DOHH2 (cell line): ENCODE data around the gene TMEM190.

Source experiments
- H3F3A ChIP-seq: fragments of 200-600 bp; sonication (generic), shearing (Covaris generic); 2 replicates; pipeline ENCODE4 v1.6.0; 2016; ENCODE audit warnings: antibody characterized with exemption, mild to moderate bottlenecking; ENCODE audit not compliant: control insufficient read depth, insufficient read depth
- H3K27ac ChIP-seq: fragments of 200-600 bp; sonication (generic); 2 replicates; pipeline ENCODE4 v1.5.1; 2014; ENCODE audit warnings: low read depth, mild to moderate bottlenecking, low read length, moderate library complexity
- H3K27me3 ChIP-seq: fragments of 200-600 bp; sonication (generic); 2 replicates; pipeline ENCODE4 v1.6.1; 2014; ENCODE audit warnings: mild to moderate bottlenecking, low read length, mixed read lengths; ENCODE audit not compliant: control insufficient read depth
- H3K36me3 ChIP-seq: fragments of 200-600 bp; sonication (generic); 2 replicates; pipeline ENCODE4 v1.6.1; 2014; ENCODE audit warnings: mild to moderate bottlenecking, low read length, moderate library complexity, mixed read lengths; ENCODE audit not compliant: control insufficient read depth
- H3K4me1 ChIP-seq: fragments of 200-600 bp; sonication (generic); 2 replicates; pipeline ENCODE4 v1.6.1; 2014; ENCODE audit warnings: mild to moderate bottlenecking, low read length, mixed read lengths; ENCODE audit not compliant: control insufficient read depth
- H3K4me2 ChIP-seq: fragments of 200-600 bp; sonication (generic); 2 replicates; pipeline ENCODE4 v1.6.0; 2014; ENCODE audit warnings: mild to moderate bottlenecking, low read length, moderate library complexity
- H3K4me3 ChIP-seq: fragments of 200-600 bp; sonication (generic); 2 replicates; pipeline ENCODE4 v1.5.1; 2014; ENCODE audit warnings: mild to moderate bottlenecking, low read length, mixed read lengths
- H3K79me2 ChIP-seq: fragments of 200-600 bp; sonication (generic); 2 replicates; pipeline ENCODE4 v1.6.1; 2014; ENCODE audit warnings: mild to moderate bottlenecking, low read length, mixed read lengths; ENCODE audit not compliant: control insufficient read depth
- H3K9me2 ChIP-seq: fragments of 200-600 bp; sonication (generic); replicated peaks from 2 replicates; pipeline ENCODE4 v1.6.1; 2014; ENCODE audit warnings: mild to moderate bottlenecking, low read length, mixed read lengths; ENCODE audit not compliant: control insufficient read depth
- H3K9me3 ChIP-seq: fragments of 200-600 bp; sonication (generic); 2 replicates; pipeline ENCODE4 v1.6.1; 2014; ENCODE audit warnings: antibody characterized with exemption, low read length, mixed read lengths; ENCODE audit not compliant: control insufficient read depth, insufficient read depth
- H4K20me1 ChIP-seq: fragments of 200-600 bp; sonication (generic); 2 replicates; pipeline ENCODE4 v1.6.0; 2014; ENCODE audit warnings: low read depth, mild to moderate bottlenecking, antibody characterized with exemption, low read length, moderate library complexity; ENCODE audit not compliant: control insufficient read depth, insufficient read depth
- EZH2phosphoT487 ChIP-seq: fragments of 200-600 bp; sonication (generic); IDR thresholded peaks from 2 replicates; pipeline ENCODE4 v1.6.1; 2017; ENCODE audit warnings: borderline replicate concordance, mild to moderate bottlenecking, antibody characterized with exemption, low read length, moderate library complexity, mixed read lengths
- TF ChIP-seq, protein P1 (sequence below): fragments of 200-600 bp; sonication (generic); IDR thresholded peaks from one replicate; pipeline ENCODE4 v1.5.1; 2014; ENCODE audit warnings: antibody characterized with exemption, mild to moderate bottlenecking, low read depth, low read length; ENCODE audit not compliant: poor library complexity, severe bottlenecking

TMEM190 gene

DNA sequence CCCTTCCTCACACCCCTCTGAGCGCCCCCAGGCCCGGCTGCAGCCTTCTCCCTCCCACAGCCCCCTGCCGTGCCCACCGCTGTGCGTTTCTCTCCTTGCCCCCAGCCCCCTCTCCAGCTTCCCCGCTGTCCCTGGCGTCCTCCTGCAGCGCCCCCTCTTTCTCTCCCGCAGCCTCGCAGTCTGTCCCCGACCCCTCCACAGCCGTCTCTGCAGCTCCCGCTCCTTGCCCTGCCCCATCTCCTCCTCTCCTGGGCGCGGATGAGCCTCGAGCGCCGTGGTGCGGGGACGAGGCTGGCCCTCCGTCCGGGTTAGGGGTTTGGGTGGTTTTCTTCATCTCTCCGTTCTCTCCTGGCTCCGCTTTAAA is 35.9 kb upstream of the TMEM190 start:
- Histone ChIP-seq H3K4me3 (peak overlapping the region; percentile 99), H3K9me3 (no peaks in the 10 kb centered on the region), H3K36me3 (peaks cover 16% of the 10 kb centered on the region), H3K79me2 (peaks cover 18% of the 10 kb centered on the region), H3K4me2 (peak overlapping the region; percentile 92), H3K9me2 (no peaks in the 10 kb centered on the region), H3K27me3 (peaks cover 7% of the 10 kb centered on the region), H3K27ac (peak overlapping the region; percentile 64), H3F3A (no peaks in the 10 kb centered on the region), H3K4me1 (peaks cover 23% of the 10 kb centered on the region), H4K20me1 (0 out of 2 replicates have a peak, but pooled peaks cover 3% of the 10 kb centered on the region)
- TF ChIP-seq EZH2phosphoT487: no peak
- TF ChIP-seq, protein P1, sequence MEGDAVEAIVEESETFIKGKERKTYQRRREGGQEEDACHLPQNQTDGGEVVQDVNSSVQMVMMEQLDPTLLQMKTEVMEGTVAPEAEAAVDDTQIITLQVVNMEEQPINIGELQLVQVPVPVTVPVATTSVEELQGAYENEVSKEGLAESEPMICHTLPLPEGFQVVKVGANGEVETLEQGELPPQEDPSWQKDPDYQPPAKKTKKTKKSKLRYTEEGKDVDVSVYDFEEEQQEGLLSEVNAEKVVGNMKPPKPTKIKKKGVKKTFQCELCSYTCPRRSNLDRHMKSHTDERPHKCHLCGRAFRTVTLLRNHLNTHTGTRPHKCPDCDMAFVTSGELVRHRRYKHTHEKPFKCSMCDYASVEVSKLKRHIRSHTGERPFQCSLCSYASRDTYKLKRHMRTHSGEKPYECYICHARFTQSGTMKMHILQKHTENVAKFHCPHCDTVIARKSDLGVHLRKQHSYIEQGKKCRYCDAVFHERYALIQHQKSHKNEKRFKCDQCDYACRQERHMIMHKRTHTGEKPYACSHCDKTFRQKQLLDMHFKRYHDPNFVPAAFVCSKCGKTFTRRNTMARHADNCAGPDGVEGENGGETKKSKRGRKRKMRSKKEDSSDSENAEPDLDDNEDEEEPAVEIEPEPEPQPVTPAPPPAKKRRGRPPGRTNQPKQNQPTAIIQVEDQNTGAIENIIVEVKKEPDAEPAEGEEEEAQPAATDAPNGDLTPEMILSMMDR: peak; percentile 76

DNA sequence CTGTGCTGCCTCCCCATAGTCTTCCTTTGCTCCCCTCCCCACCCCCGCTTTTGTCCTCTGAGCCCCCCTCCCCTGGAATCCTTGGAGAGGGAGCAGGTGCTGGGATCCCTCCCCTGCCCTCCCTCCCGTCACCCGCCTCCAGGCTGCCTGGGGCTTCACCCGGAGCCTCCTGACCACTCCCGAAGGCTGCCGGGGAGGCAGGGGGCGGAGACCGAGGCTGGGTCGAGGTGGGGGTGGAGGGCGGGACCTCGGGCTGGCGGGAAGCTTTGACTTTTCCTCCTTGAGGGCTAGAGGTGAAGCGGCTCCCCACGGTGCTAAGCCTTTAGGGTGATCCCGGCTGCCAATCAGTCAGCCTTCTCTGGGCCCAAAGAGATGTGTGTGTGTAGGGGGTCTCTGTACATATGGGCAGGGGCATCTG is 35.4 kb upstream of the TMEM190 start:
- H3K36me3 ChIP-seq: peaks cover 16% of the 10 kb centered on the region
- H4K20me1 ChIP-seq: 0 out of 2 replicates have a peak, but pooled peaks cover 3% of the 10 kb centered on the region
- H3K9me2 ChIP-seq: no peaks in the 10 kb centered on the region
- H3K4me2 ChIP-seq: peak overlapping the region; percentile 92
- no peaks in the 10 kb centered on the region for H3K9me3 ChIP-seq
- H3K27ac ChIP-seq: 0 out of 2 replicates have a peak overlapping the region, but pooled peaks have one; percentile 64
- peaks cover 7% of the 10 kb centered on the region for H3K27me3 ChIP-seq
- TF ChIP-seq, protein P1: no peak
- no peak for TF ChIP-seq EZH2phosphoT487
- H3K4me3 ChIP-seq: peak overlapping the region; percentile 99
- peaks cover 18% of the 10 kb centered on the region for H3K79me2 ChIP-seq
- H3F3A ChIP-seq: no peaks in the 10 kb centered on the region
- H3K4me1 ChIP-seq: peaks cover 23% of the 10 kb centered on the region

DNA sequence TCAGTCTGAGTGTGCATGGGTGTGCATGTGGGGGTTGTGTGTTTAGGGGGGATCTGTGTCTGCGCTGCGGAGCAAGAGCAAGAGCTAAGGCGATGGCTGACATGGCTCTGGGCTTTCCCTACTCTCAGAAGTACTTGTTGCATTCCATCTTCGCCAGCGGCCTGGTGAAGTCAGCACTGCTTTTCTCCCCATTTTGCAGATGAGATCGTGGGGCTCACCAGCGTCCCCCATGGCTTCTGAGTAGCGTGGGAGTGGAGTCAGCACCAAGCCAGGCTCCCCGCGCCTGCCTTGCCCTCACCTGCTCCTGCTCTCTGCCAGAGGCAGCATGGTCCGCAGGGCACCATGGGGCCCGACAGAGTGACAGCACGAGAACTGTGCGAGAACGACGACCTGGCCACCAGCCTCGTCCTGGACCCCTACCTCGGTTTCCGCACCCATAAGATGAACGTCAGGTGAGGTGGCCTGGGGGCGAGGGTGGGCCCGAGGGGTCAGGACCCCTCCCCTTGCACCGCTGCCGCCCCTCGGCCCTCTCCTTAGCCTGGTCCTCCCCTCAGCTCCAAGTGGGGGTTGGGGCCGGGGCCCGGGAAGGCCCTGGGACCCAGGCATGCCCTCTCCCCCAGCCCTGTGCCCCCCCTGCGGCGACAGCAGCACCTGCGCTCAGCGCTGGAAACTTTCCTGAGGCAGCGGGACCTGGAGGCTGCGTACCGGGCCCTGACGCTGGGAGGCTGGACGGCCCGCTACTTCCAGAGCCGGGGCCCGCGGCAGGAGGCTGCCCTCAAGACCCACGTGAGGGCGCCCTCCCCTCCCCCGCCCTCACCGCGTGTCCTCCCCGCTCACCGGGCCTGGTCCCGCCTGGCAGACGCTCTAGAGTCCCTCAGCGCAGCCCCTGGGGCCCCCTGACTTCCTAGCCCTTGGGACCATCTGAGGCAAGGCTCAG is 34.8 kb upstream of the TMEM190 start:
- Histone ChIP-seq H3K4me1 (peaks cover 23% of the 10 kb centered on the region), H3K36me3 (peaks cover 16% of the 10 kb centered on the region), H3K4me3 (peak overlapping the region; percentile 99), H3F3A (no peaks in the 10 kb centered on the region), H3K27me3 (peaks cover 5% of the 10 kb centered on the region), H4K20me1 (0 out of 2 replicates have a peak, but pooled peaks cover 3% of the 10 kb centered on the region), H3K4me2 (peak overlapping the region; percentile 92), H3K9me3 (no peaks in the 10 kb centered on the region), H3K79me2 (peaks cover 18% of the 10 kb centered on the region), H3K27ac (no peak overlapping the region), H3K9me2 (no peaks in the 10 kb centered on the region)
- no peak for TF ChIP-seq EZH2phosphoT487
- TF ChIP-seq, protein P1: no peak
